Measurements from ENCODE around the gene RNF144B. TPM values are rescaled to one million over a fixed set of nuclear protein-coding genes. Genes with fewer than 3 reads are reported as not detected.
"Not testable (repeated sequence)": the region's sequence is repeated elsewhere in the genome, so short reads cannot be mapped to it uniquely, and the experiment has no call there.

The RNF144B gene
- total RNA-seq, 2 experiments from 2014 or later = 3.4 to 3.9 TPM

DNA sequence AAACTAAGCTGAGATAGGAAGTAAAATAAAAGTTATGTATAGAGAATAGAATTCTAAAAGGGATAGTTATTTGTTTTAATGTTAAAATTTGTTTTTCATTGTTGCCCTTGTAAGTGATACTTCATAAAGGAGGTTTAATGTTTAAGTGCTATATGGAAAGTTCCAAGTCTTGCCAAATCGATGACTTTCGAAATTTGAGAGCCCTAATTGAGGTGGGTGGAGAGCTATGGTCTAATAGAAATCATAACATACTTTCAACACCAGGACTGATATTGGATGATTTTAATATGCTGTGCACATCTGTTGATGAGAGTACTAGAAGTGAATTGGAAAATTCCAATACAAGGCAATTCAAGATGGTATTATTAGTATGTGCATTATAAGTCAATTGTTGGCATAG lies 64.6 kb downstream of the RNF144B start:
- no peaks in the 10 kb centered on the region for H3K4me1 Mint-ChIP-seq
- H3K4me3 Mint-ChIP-seq = no peak overlapping the region
- DNase-seq (no peak), ATAC-seq (no peak)
- H3K27me3 Mint-ChIP-seq = no peaks in the 10 kb centered on the region
- no peaks in the 10 kb centered on the region for H3K36me3 Mint-ChIP-seq (ENCODE audit: low read depth)
- ChIA-PET POLR2A (no interaction called here), CTCF (interaction anchor here (0.5 to 1.3 kb wide), 2 partner anchors 50 to 142 kb away, joined by 3 read pairs; no protein-coding TSS in a partner anchor)
- intact Hi-C loops (cut with DNase I, micrococcal nuclease) = no loop called here
- H3K9me3 Mint-ChIP-seq (ENCODE audit: low read depth) = no peaks in the 10 kb centered on the region
- no peak overlapping the region for H3K27ac Mint-ChIP-seq

DNA sequence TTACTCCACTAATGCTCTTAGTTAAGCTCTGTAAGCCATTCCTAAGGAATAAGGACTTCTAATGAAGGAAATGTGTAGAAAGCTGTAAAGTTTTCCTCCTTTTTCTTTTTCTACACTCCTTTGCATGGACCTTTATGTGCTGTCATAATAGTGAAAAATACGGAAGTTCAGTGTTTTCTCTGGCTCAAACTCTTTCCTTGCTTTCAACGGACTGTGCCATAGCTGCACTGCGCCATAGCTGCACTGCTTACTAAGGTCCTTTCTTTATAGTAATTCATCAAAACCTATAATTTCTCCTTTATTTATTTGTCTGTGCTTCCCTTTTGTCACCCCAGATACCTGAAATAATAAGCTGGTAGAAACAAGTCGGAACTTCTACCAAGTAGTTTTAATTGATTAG lies 67.3 kb downstream of the RNF144B start:
- intact Hi-C loops (cut with DNase I, micrococcal nuclease) = no loop called here
- no peaks in the 10 kb centered on the region for H3K27me3 Mint-ChIP-seq
- no peak overlapping the region for H3K4me3 Mint-ChIP-seq
- H3K36me3 Mint-ChIP-seq (ENCODE audit: low read depth) = peaks cover 12% of the 10 kb centered on the region
- H3K9me3 Mint-ChIP-seq (ENCODE audit: low read depth) = no peaks in the 10 kb centered on the region
- DNase-seq (no peak), ATAC-seq (no peak)
- no peak overlapping the region for H3K27ac Mint-ChIP-seq
- CTCF ChIA-PET = interaction anchor here (0.7 kb wide), 2 partner anchors 14 to 25 kb away, joined by 3 to 4 read pairs; no protein-coding TSS in a partner anchor
- H3K4me1 Mint-ChIP-seq = peaks cover 2% of the 10 kb centered on the region
- POLR2A ChIA-PET = no interaction called here

DNA sequence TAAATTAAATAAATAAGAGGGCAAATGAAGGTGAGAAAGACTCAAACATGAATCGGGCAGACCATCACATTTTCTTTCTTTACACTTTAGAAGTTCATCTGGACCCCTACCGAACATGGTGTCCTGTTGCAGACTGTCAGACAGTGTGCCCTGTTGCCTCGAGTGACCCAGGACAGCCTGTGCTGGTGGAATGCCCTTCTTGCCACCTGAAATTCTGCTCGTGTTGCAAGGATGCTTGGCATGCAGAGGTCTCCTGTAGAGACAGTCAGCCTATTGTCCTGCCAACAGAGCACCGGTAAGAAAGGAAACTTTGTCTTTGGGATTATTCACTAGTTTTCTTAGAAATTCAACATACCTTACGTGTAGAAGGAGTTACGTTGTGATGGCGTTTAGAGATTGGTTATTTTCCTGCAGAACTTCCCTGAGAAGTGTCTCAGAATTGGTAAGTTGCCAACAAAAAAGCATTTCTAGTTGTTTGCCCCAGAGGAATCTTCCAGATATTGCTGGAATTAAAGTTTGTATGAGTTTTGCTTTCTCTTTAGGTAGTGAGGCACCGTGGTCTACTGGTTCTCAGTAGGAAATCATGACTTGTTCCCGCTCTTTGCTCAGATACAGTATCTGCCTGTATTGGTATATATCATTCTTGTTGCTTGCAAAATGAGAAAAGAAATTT lies 70.1 kb downstream of the RNF144B start:
- intact Hi-C loops (cut with DNase I, micrococcal nuclease) = no loop called here
- peak; percentile 39 for ATAC-seq
- Mint-ChIP-seq H3K9me3 (ENCODE audit: low read depth) (no peaks in the 10 kb centered on the region), H3K4me3 (no peak overlapping the region), H3K36me3 (ENCODE audit: low read depth) (peaks cover 28% of the 10 kb centered on the region), H3K27me3 (no peaks in the 10 kb centered on the region), H3K27ac (no peak overlapping the region), H3K4me1 (peaks cover 2% of the 10 kb centered on the region)
- ChIA-PET POLR2A (interaction anchor here (0.6 kb wide), 1 partner anchor 17 kb away, joined by 3 read pairs; no protein-coding TSS in a partner anchor), CTCF (no interaction called here)
- DNase-seq = no peak

DNA sequence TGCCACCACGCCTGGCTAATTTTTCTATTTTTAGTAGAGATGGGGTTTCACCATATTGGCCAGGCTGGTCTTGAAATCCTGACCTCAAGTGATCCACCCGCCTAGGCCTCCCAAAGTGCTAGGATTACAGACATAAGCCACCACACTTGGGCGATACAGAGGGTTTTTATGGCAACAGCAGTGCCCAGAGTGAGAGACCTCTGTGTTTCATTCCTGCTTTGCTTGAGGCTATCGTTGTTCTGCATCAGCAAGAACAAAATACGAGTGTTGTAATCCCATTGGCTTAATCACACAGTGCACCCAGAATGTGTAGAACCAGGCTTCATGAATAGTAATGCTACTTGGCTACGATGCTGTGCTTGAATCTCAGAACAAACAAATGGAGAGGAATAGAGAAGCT lies 70.9 kb downstream of the RNF144B start:
- ATAC-seq; H3K4me3 Mint-ChIP-seq; CTCF ChIA-PET; H3K27me3 Mint-ChIP-seq; H3K27ac Mint-ChIP-seq; intact Hi-C loops (cut with DNase I, micrococcal nuclease); DNase-seq; POLR2A ChIA-PET; H3K4me1 Mint-ChIP-seq; H3K9me3 Mint-ChIP-seq (ENCODE audit: low read depth): not testable (repeated sequence)
- H3K36me3 Mint-ChIP-seq (ENCODE audit: low read depth) = peaks cover 28% of the 10 kb centered on the region

DNA sequence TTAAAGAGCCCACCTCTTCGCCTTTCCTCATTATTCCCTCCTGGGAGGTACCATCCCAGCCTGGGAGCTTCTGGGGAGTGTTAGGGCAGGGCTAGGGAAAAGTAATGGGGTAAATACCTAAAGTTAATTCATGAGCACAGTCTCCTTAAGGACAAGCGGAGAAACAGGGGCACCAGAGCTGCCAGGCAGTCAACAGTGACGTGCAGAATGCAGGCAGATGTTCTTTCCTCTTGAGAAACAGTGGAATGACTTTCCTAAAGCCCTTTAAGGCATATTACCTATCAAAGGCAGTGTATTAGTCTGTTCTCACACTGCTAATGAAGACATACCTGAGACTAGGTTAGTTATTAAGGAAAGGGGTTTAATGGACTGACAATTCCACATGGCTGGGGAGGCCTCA lies 76.3 kb downstream of the RNF144B start:
- POLR2A ChIA-PET = no interaction called here
- Mint-ChIP-seq H3K4me3 (no peak overlapping the region), H3K27ac (no peak overlapping the region), H3K27me3 (no peaks in the 10 kb centered on the region), H3K9me3 (ENCODE audit: low read depth) (no peaks in the 10 kb centered on the region), H3K4me1 (no peaks in the 10 kb centered on the region), H3K36me3 (ENCODE audit: low read depth) (peaks cover 36% of the 10 kb centered on the region)
- CTCF ChIA-PET = no interaction called here
- DNase-seq (no peak), ATAC-seq (no peak)
- intact Hi-C loops (cut with DNase I, micrococcal nuclease) = no loop called here

DNA sequence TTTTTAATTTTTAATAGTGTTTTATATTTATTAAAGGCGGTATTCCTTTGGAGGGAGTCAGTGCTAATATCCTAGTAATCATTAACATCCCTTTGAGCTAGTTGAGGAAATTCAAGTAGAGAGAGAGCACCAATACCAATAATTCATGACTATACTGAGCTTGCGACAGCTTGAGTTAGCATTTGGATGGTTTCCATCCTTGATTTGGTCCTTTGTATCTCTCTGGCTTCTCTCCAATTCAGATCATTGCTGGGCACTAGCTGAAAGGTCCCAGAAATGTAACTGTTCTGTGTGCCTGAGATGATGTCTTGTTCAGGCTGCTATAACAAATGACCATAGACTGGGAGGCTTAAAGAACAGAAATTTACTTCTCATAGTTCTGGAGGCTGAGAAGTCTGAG lies 77.0 kb downstream of the RNF144B start:
- POLR2A ChIA-PET = no interaction called here
- DNase-seq (no peak), ATAC-seq (no peak)
- intact Hi-C loops (cut with DNase I, micrococcal nuclease) = no loop called here
- H3K4me1 Mint-ChIP-seq = no peaks in the 10 kb centered on the region
- H3K4me3 Mint-ChIP-seq = no peak overlapping the region
- H3K27ac Mint-ChIP-seq = no peak overlapping the region
- H3K9me3 Mint-ChIP-seq (ENCODE audit: low read depth) = no peaks in the 10 kb centered on the region
- no peaks in the 10 kb centered on the region for H3K27me3 Mint-ChIP-seq
- CTCF ChIA-PET = interaction anchor here (1.0 kb wide), 1 partner anchor 77 kb away, joined by 3 read pairs; the partner anchor contains the start of gene RNF144B
- H3K36me3 Mint-ChIP-seq (ENCODE audit: low read depth) = peaks cover 33% of the 10 kb centered on the region

DNA sequence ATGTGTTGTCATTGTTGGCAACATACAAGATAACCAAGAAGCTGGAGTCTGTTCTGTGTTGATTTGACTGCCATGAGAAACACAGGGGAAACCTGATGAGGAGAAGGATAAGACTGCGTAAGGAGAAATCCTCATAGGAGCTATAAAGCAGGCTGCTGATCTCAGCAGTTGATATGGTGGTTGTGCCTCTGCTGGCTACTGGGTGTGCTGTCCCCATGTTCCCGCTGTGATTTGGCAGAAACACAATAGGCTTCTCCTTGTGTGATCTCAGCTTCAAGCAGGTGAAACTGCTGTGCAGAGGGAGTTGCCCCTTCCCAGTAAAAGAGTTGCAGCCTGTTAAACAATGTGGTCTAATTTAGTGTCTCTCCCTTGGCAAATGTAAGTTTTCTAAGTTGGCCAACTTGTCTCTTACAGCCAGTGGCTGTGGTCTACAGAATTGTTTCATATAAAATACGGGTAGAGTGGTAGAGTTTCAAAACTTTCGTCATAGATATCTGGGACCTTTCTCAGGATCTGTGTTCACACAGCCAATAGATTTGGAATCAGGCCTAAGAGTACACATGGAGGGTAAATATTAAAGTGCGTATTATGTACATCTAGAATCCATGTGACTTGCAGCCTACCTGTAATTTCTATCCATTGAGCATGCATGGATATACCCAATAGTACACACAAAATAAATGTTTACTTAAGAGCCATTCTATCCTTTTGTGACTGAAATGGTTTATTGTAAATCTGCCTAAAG lies 78.4 kb downstream of the RNF144B start:
- no peak overlapping the region for H3K4me3 Mint-ChIP-seq
- POLR2A ChIA-PET = no interaction called here
- peaks cover 22% of the 10 kb centered on the region for H3K36me3 Mint-ChIP-seq (ENCODE audit: low read depth)
- no peak for ATAC-seq
- H3K27ac Mint-ChIP-seq = no peak overlapping the region
- no peaks in the 10 kb centered on the region for H3K27me3 Mint-ChIP-seq
- no peaks in the 10 kb centered on the region for H3K4me1 Mint-ChIP-seq
- no peaks in the 10 kb centered on the region for H3K9me3 Mint-ChIP-seq (ENCODE audit: low read depth)
- intact Hi-C loops (cut with DNase I, micrococcal nuclease) = no loop called here
- CTCF ChIA-PET = no interaction called here
- no peak for DNase-seq

DNA sequence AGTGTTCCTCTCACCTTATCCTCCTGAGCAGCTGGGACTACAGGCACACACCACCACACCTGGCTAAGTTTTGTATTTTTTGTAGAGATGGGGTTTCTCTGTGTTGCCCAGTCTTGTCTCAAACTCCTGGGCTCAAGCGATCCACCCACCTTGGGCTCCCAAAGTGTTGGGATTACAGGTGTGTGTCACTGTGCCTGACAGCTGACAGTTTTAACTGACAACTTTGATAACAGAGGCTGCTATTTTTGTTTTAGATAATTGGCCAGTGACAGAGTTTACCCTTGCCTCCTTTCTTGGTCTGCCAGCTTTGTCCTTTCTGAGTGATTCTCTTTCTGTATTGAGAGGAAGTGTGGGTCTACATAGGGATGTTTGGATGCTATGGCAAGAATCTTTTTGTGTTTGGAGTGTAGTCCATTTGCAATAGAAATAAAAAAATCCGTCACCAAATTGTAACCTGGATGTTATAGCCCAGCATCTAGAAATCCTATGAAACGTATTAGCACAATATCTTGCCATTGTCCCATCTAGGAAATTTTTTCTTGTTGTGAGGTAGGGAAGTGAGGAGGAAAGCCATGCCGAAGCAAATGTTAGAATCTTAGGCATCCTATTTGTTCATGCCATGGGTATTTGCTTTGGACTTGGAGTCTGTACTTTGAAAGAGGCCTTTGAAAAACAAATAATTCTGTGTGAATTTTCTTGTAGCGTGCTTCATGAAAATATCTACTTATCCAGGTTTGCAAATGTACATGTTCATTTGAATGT lies 80.8 kb downstream of the RNF144B start:
- Mint-ChIP-seq H3K27me3 (no peaks in the 10 kb centered on the region), H3K27ac (no peak overlapping the region), H3K4me3 (no peak overlapping the region), H3K4me1 (no peaks in the 10 kb centered on the region), H3K9me3 (ENCODE audit: low read depth) (no peaks in the 10 kb centered on the region), H3K36me3 (ENCODE audit: low read depth) (peaks cover 15% of the 10 kb centered on the region)
- ChIA-PET POLR2A (no interaction called here), CTCF (no interaction called here)
- DNase-seq = no peak
- intact Hi-C loops (cut with DNase I, micrococcal nuclease) = no loop called here
- no peak for ATAC-seq

DNA sequence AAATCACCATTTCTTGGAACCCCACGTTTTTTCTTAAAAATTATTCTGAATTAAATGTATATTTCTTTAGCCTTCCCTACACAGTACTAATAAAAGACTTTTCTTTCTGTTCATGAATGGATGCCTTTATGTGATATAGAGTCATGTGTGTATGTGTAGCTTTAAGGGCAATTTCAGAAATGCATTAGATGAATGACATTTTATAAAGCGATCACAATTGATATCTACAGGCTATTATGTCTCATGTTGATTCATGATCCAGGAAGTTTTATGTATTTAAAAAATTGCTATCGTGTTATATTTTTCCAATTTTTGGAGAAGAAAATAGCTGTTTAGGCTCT lies 81.3 kb downstream of the RNF144B start:
- ChIA-PET POLR2A (no interaction called here), CTCF (no interaction called here)
- no peaks in the 10 kb centered on the region for H3K27me3 Mint-ChIP-seq
- intact Hi-C loops (cut with DNase I, micrococcal nuclease) = no loop called here
- H3K27ac Mint-ChIP-seq = no peak overlapping the region
- no peaks in the 10 kb centered on the region for H3K9me3 Mint-ChIP-seq (ENCODE audit: low read depth)
- ATAC-seq (no peak), DNase-seq (no peak)
- H3K36me3 Mint-ChIP-seq (ENCODE audit: low read depth) = peaks cover 12% of the 10 kb centered on the region
- no peaks in the 10 kb centered on the region for H3K4me1 Mint-ChIP-seq
- H3K4me3 Mint-ChIP-seq = no peak overlapping the region

DNA sequence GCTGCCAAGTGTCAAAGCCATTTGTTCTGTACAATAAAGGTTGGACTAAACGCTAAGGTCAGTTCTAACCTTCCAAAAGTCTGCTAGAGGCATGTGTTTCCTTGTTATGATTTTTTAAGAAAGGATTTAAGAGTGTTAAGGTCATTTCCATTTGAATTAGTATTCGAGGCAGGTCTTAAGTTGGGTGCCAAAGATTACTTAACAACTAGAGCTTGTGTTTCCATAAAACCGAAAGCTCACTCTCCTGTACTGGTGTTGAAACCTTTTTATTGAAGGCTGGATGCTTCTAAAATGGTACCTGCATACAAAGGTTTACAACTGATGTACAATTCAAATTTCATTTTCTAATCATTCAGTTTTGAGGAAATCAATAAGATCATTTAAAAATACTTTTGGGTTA lies 82.4 kb downstream of the RNF144B start:
- POLR2A ChIA-PET = no interaction called here
- ATAC-seq (no peak), DNase-seq (no peak)
- Mint-ChIP-seq H3K27ac (no peak overlapping the region), H3K27me3 (no peaks in the 10 kb centered on the region), H3K9me3 (ENCODE audit: low read depth) (no peaks in the 10 kb centered on the region), H3K36me3 (ENCODE audit: low read depth) (peaks cover 8% of the 10 kb centered on the region), H3K4me3 (no peak overlapping the region), H3K4me1 (no peaks in the 10 kb centered on the region)
- intact Hi-C loops (cut with DNase I, micrococcal nuclease) = no loop called here
- CTCF ChIA-PET = no interaction called here

DNA sequence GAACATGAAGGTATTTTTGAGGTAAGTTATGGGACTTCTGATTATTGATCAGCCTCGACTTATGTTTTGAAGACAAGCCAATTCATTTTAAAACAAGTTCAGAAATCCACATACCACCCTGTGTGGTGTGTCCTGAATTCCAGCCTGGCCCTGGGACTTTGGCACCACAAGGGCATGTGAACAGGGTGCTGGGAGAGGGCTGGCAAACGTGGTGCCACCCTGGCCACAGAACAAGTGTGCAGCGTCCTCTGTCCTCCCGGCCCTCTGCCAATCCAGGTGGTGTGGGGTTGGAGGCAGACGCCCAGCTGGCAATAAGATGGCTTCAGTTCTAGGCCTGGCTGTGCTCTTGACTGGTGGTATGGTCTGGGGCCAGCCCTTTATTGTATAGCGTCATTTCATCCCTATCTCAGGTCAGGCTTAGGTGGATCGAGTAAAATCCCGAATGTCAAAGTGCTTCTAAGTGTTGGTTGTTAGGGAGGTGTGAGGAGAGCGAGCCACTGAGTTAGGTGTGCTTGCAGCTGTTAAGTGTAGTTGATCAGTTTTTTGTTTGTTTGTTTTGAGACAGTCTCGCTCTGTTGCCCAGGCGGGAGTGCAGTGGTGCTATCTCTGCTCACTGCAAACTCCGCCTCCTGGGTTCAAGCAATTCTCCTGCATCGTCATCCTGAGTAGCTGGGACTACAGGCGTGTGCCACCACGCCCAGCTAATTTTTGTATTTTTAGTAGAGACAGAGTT lies 84.2 kb downstream of the RNF144B start:
- no peak overlapping the region for H3K4me3 Mint-ChIP-seq
- peaks cover 4% of the 10 kb centered on the region for H3K27me3 Mint-ChIP-seq
- ATAC-seq = no peak
- CTCF ChIA-PET = no interaction called here
- H3K9me3 Mint-ChIP-seq (ENCODE audit: low read depth) = no peaks in the 10 kb centered on the region
- no peak for DNase-seq
- intact Hi-C loops (cut with DNase I, micrococcal nuclease) = no loop called here
- H3K4me1 Mint-ChIP-seq = no peaks in the 10 kb centered on the region
- no peak overlapping the region for H3K27ac Mint-ChIP-seq
- no peaks in the 10 kb centered on the region for H3K36me3 Mint-ChIP-seq (ENCODE audit: low read depth)
- POLR2A ChIA-PET = no interaction called here
